GM10248 (cell line): ENCODE measurements around the gene RTL10.

ENCODE experiments used
- CTCF ChIA-PET: fragments of 300-600 bp; sonication (Branson Sonifier 250); formaldehyde crosslinking; extraction: SDS; loops from one replicate; lab custom pipeline; 2021; ENCODE audit warnings: antibody characterized with exemption; lab: Yijun Ruan, JAX
- POLR2A ChIA-PET: fragments of 350-650 bp; sonication (Branson Sonifier 250); formaldehyde crosslinking; extraction: SDS; loops from one replicate; lab custom pipeline; 2020; ENCODE audit warnings: antibody characterized with exemption; lab: Yijun Ruan, JAX
- DNase-seq: peaks from one replicate; pipeline ENCODE4 v3.0.0; 2012; ENCODE audit errors: extremely low spot score
- CTCF ChIP-seq: IDR thresholded peaks from 2 replicates; pipeline ENCODE4 v1.5.1; 2012; ENCODE audit warnings: mild to moderate bottlenecking, low read depth; ENCODE audit errors: extremely low read depth, missing control alignments, control extremely low read depth

The RTL10 gene

GRCh38 chr22:19879992-19880785 lies 25.5 kb upstream of the RTL10 start:
- ChIA-PET CTCF (interaction anchor here (2.5 kb wide), 1 partner anchor 150 kb away, joined by 7 read pairs; no protein-coding TSS in a partner anchor), POLR2A (no interaction called here)
- TF ChIP-seq CTCF, result no peak
- DNase-seq, result no peak

- ChIA-PET CTCF (no interaction called here), POLR2A (no interaction called here)
- DNase-seq, result no peak
- TF ChIP-seq CTCF, result no peak
Observed at GRCh38 chr22:19879643-19879991, 24.9 kb upstream of the RTL10 start.

- DNase-seq, result no peak
- TF ChIP-seq CTCF, result no peak
- ChIA-PET CTCF (no interaction called here), POLR2A (no interaction called here)
Observed at GRCh38 chr22:19879246-19879570, 24.5 kb upstream of the RTL10 start.

- no peak for TF ChIP-seq CTCF
- ChIA-PET POLR2A (no interaction called here), CTCF (interaction anchor here (0.9 kb wide), 1 partner anchor 8 kb away, joined by 3 read pairs; no protein-coding TSS in a partner anchor)
- no peak for DNase-seq
Observed at GRCh38 chr22:19878461-19879245, 24.0 kb upstream of the RTL10 start.

DNA sequence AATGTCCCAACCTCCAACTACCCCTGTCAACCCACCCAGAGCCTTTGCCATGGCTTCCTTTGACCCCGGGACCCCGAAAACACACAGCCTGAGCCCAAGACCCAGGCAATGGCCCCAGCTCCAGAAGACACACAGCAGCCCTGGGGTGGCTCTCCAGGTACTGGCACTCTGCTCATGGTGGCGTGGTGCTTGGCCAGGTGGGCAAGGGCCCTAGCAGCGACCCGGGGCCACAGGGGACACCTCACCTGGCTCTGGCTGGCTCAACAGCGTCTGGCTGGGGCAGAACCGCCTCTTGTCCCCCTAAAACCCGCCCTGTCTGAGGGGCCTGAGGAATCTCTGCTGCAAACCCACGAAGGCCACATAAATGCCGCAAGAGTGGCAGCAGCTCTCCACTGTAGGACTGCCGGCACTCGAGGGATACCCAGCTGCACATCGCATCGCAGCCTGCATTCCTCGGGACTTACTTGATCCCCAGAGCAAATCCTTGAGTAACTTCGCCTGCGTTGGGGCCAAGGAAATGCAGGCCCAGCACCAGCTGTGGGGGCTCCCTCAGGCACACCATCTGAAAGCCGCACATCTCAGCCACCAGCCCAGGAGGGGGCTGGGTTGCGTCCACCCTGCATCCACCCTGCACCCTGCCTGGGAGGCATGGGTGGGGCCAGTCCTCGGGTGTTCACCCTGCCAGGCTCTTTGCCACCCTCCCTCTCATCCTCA lies 23.1 kb upstream of the RTL10 start:
- POLR2A ChIA-PET, result no interaction called here
- CTCF ChIA-PET, result interaction anchor here (0.9 kb wide), 1 partner anchor 9 kb away, joined by 3 read pairs; no protein-coding TSS in a partner anchor
- TF ChIP-seq CTCF, result no peak
- no peak for DNase-seq

- no peak for TF ChIP-seq CTCF
- DNase-seq, result no peak
- ChIA-PET CTCF (no interaction called here), POLR2A (no interaction called here)
Observed at GRCh38 chr22:19876941-19877625, 22.4 kb upstream of the RTL10 start.
